Neural progenitor cell (in vitro differentiated cells): ENCODE results near the gene SMC6.

Experiments used
- EZH2 ChIP-seq: fragments of 200-600 bp; sonication (generic); IDR thresholded peaks from 2 replicates; pipeline ENCODE4 v1.6.1; 2017; ENCODE audit warnings: antibody characterized with exemption, mild to moderate bottlenecking, moderate library complexity
- TF ChIP-seq, protein P1 (sequence below): fragments of 200-600 bp; sonication (generic); IDR thresholded peaks from 2 replicates; pipeline ENCODE4 v1.5.1; 2017; ENCODE audit warnings: antibody characterized with exemption, mild to moderate bottlenecking

DNA sequence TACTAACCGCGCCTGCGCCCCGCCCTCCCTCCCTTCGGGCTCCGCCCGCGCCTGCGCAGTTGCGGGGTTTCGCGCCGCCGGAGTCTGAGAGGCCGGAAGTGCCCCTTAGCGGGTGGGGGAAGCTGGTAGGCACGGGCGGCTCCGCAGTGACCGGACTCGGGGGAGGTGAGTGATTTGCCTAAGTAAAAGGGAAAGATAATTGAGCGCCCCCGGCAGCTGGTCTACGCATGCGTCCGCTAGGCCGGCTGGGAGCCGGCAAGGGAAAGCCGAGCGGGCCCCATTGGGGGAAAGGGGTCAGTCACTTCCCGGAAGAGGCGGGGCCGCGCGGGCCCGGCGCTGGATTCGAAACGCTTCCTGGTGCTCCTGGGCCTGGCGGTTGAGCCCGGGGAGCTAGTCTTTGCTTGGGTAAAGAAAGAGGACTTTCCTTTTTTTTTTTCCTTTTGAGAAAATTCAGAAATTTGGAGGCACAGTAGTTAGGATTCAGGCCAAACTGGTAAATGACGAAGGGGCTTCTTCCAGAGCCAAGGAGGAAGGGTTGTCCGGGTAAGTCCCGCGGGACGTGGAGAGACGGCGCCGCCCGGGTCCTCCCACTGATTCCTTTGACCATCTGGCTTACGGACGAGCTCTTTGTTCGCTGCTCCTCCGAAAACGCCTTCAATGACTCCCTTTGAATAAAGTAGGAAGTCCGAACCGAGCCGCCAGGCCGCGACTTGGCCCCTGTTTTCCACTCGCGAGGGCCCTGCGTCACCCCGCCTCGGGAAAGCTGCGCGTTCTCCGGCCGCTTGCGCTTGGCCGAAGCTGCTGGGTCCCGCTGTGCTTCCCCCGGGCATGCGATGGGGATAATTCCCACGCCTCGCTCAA is at the start of gene SMC6, which contains the start of gene GEN1:
- TF ChIP-seq, protein P1, sequence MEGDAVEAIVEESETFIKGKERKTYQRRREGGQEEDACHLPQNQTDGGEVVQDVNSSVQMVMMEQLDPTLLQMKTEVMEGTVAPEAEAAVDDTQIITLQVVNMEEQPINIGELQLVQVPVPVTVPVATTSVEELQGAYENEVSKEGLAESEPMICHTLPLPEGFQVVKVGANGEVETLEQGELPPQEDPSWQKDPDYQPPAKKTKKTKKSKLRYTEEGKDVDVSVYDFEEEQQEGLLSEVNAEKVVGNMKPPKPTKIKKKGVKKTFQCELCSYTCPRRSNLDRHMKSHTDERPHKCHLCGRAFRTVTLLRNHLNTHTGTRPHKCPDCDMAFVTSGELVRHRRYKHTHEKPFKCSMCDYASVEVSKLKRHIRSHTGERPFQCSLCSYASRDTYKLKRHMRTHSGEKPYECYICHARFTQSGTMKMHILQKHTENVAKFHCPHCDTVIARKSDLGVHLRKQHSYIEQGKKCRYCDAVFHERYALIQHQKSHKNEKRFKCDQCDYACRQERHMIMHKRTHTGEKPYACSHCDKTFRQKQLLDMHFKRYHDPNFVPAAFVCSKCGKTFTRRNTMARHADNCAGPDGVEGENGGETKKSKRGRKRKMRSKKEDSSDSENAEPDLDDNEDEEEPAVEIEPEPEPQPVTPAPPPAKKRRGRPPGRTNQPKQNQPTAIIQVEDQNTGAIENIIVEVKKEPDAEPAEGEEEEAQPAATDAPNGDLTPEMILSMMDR, result no peak
- TF ChIP-seq EZH2, result no peak
